ENCODE measurements around the gene TRIM44.

Gene TRIM44

DNA sequence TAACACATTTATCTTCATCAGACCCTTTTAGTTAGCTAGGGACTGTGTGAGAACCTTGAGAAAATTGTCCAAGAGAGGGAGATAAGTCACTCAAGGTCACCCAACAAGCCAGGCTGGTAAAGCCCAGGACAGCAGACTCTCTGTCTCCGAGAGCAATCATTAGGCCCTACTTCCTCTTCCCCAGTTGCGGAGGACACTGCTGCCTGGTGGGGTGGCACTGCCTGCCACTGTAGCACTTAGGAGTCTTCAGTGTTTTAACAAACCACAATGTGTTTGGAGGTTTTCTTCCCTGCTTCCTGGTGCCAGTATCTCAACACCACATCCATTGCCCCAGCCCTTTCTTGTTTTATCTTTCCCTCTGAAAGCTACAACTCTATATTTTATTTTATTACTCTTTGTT lies 149.2 kb downstream of the TRIM44 start:
- WGBS, 2 donors (ENCODE audit: extremely low coverage in 2 of 2, insufficient read length in 2 of 2, insufficient replicate concordance in 1 of 2), result no CpG with 5 or more reads among the region's 2 CpGs
- no peak overlapping the region for H2BK12ac ChIP-seq (ENCODE audit: low read length)
- no peak overlapping the region for H3K4me2 ChIP-seq (ENCODE audit: insufficient read depth, low read length, poor library complexity, severe bottlenecking)
- H2AFZ ChIP-seq (ENCODE audit: low read length), result no peak overlapping the region
- H3K79me1 ChIP-seq (ENCODE audit: low read depth, low read length), result no peaks in the 10 kb centered on the region
- H3K27me3 ChIP-seq (ENCODE audit: control insufficient read depth in 3 of 3, insufficient read depth in 3 of 3, low read depth in 1 of 3, low read length in 3 of 3), result no peaks in the 10 kb centered on the region
- no peak overlapping the region for H3K9ac ChIP-seq (ENCODE audit: low read depth, low read length, poor library complexity)
- no peak overlapping the region for H4K91ac ChIP-seq (ENCODE audit: low read depth, low read length, poor library complexity)
- no peak overlapping the region for H2BK15ac ChIP-seq (ENCODE audit: low read length)
- no peak overlapping the region for H3K27ac ChIP-seq (replicated peaks; ENCODE audit: low read length)
- no peak overlapping the region for H2BK5ac ChIP-seq (ENCODE audit: low read length)
- H3K4me1 ChIP-seq (ENCODE audit: control insufficient read depth in 2 of 2, insufficient read depth in 1 of 2, low read depth in 1 of 2, low read length in 2 of 2), result peaks cover 0 to 4% of the 10 kb centered on the region in 2 donors
- no peak overlapping the region for H3K18ac ChIP-seq (ENCODE audit: low read length)
- no peak overlapping the region for H2AK5ac ChIP-seq (ENCODE audit: low read depth, low read length)
- no peak overlapping the region for H3K4ac ChIP-seq (ENCODE audit: low read length)
- H3K23ac ChIP-seq (ENCODE audit: low read depth, low read length, poor library complexity), result no peak overlapping the region
- H4K8ac ChIP-seq (ENCODE audit: low read depth, low read length), result no peak overlapping the region
- H3K9me3 ChIP-seq (replicated peaks in 1 of 2; ENCODE audit: control insufficient read depth in 2 of 2, insufficient read depth in 1 of 2, low read depth in 1 of 2, low read length in 2 of 2), result no peaks in the 10 kb centered on the region
- no peak overlapping the region for H3K14ac ChIP-seq (ENCODE audit: low read length)
- no peak overlapping the region for H3K4me3 ChIP-seq (ENCODE audit: low read length in 2 of 2)
- no peak for DNase-seq (ENCODE audit: low spot score)
- H2BK120ac ChIP-seq (ENCODE audit: low read depth, low read length), result no peak overlapping the region
- peaks cover 0 to 38% of the 10 kb centered on the region in 2 donors for H3K36me3 ChIP-seq (replicated peaks in 1 of 2; ENCODE audit: control insufficient read depth in 2 of 2, insufficient read depth in 2 of 2, low read length in 2 of 2)

DNA sequence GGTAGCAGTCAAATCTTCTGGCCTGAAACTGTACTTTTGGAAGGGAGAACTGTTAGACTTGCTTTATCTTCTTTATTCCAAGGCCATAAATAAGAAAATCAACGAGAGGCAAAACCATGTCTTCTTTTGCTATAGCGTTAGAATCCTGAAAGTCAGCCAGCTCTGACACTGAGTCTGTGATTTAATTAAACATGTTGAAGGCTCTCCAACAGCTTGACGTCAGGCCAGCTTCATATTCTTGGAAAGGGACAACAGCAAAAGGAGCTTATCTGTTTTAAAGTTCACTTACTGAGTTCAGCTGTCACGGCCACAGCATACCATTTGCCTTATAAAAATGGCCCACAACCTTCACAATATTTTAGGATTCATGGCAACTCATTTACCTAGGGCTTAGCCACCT lies 150.3 kb downstream of the TRIM44 start:
- H2AFZ ChIP-seq (ENCODE audit: low read length), result no peak overlapping the region
- no peak overlapping the region for H3K4ac ChIP-seq (ENCODE audit: low read length)
- H3K4me1 ChIP-seq (ENCODE audit: control insufficient read depth in 2 of 2, insufficient read depth in 1 of 2, low read depth in 1 of 2, low read length in 2 of 2), result peaks cover 0 to 4% of the 10 kb centered on the region in 2 donors
- no peak overlapping the region for H3K4me3 ChIP-seq (ENCODE audit: low read length in 2 of 2)
- no peak overlapping the region for H4K91ac ChIP-seq (ENCODE audit: low read depth, low read length, poor library complexity)
- no peak overlapping the region for H3K23ac ChIP-seq (ENCODE audit: low read depth, low read length, poor library complexity)
- no peak overlapping the region for H2BK12ac ChIP-seq (ENCODE audit: low read length)
- H2BK5ac ChIP-seq (ENCODE audit: low read length), result no peak overlapping the region
- no peak overlapping the region for H3K9ac ChIP-seq (ENCODE audit: low read depth, low read length, poor library complexity)
- no peak overlapping the region for H3K14ac ChIP-seq (ENCODE audit: low read length)
- H2BK120ac ChIP-seq (ENCODE audit: low read depth, low read length), result no peak overlapping the region
- no peak overlapping the region for H3K4me2 ChIP-seq (ENCODE audit: insufficient read depth, low read length, poor library complexity, severe bottlenecking)
- peaks cover 0 to 29% of the 10 kb centered on the region in 2 donors for H3K36me3 ChIP-seq (replicated peaks in 1 of 2; ENCODE audit: control insufficient read depth in 2 of 2, insufficient read depth in 2 of 2, low read length in 2 of 2)
- H3K9me3 ChIP-seq (replicated peaks in 1 of 2; ENCODE audit: control insufficient read depth in 2 of 2, insufficient read depth in 1 of 2, low read depth in 1 of 2, low read length in 2 of 2), result peaks cover 0 to 2% of the 10 kb centered on the region in 2 donors
- no peak overlapping the region for H3K18ac ChIP-seq (ENCODE audit: low read length)
- H3K79me1 ChIP-seq (ENCODE audit: low read depth, low read length), result no peaks in the 10 kb centered on the region
- DNase-seq (ENCODE audit: low spot score), result no peak
- H3K27ac ChIP-seq (replicated peaks; ENCODE audit: low read length), result no peak overlapping the region
- no CpG with 5 or more reads among the region's 4 CpGs for WGBS, 2 donors (ENCODE audit: extremely low coverage in 2 of 2, insufficient read length in 2 of 2, insufficient replicate concordance in 1 of 2)
- no peak overlapping the region for H2BK15ac ChIP-seq (ENCODE audit: low read length)
- H4K8ac ChIP-seq (ENCODE audit: low read depth, low read length), result no peak overlapping the region
- H2AK5ac ChIP-seq (ENCODE audit: low read depth, low read length), result no peak overlapping the region
- no peaks in the 10 kb centered on the region for H3K27me3 ChIP-seq (ENCODE audit: control insufficient read depth in 3 of 3, insufficient read depth in 3 of 3, low read depth in 1 of 3, low read length in 3 of 3)

GRCh38 chr11:35814081-35814695 lies 151.6 kb downstream of the TRIM44 start:
- Histone ChIP-seq H3K79me1 (ENCODE audit: low read depth, low read length) (no peaks in the 10 kb centered on the region), H3K14ac (ENCODE audit: low read length) (no peak overlapping the region), H3K23ac (ENCODE audit: low read depth, low read length, poor library complexity) (no peak overlapping the region), H3K4me2 (ENCODE audit: insufficient read depth, low read length, poor library complexity, severe bottlenecking) (no peak overlapping the region), H2BK5ac (ENCODE audit: low read length) (no peak overlapping the region), H4K91ac (ENCODE audit: low read depth, low read length, poor library complexity) (no peak overlapping the region), H3K4ac (ENCODE audit: low read length) (no peak overlapping the region), H2AFZ (ENCODE audit: low read length) (no peak overlapping the region), H2BK120ac (ENCODE audit: low read depth, low read length) (no peak overlapping the region), H3K27ac (replicated peaks; ENCODE audit: low read length) (no peak overlapping the region), H3K4me3 (ENCODE audit: low read length in 2 of 2) (no peak overlapping the region), H3K9ac (ENCODE audit: low read depth, low read length, poor library complexity) (no peak overlapping the region), H3K36me3 (replicated peaks in 1 of 2; ENCODE audit: control insufficient read depth in 2 of 2, insufficient read depth in 2 of 2, low read length in 2 of 2) (peaks cover 0 to 18% of the 10 kb centered on the region in 2 donors), H2BK12ac (ENCODE audit: low read length) (no peak overlapping the region), H3K18ac (ENCODE audit: low read length) (no peak overlapping the region), H3K4me1 (ENCODE audit: control insufficient read depth in 2 of 2, insufficient read depth in 1 of 2, low read depth in 1 of 2, low read length in 2 of 2) (peaks cover 0 to 4% of the 10 kb centered on the region in 2 donors), H4K8ac (ENCODE audit: low read depth, low read length) (no peak overlapping the region), H2BK15ac (ENCODE audit: low read length) (no peak overlapping the region), H3K27me3 (ENCODE audit: control insufficient read depth in 3 of 3, insufficient read depth in 3 of 3, low read depth in 1 of 3, low read length in 3 of 3) (no peaks in the 10 kb centered on the region), H3K9me3 (replicated peaks in 1 of 2; ENCODE audit: control insufficient read depth in 2 of 2, insufficient read depth in 1 of 2, low read depth in 1 of 2, low read length in 2 of 2) (peaks cover 0 to 2% of the 10 kb centered on the region in 2 donors), H2AK5ac (ENCODE audit: low read depth, low read length) (no peak overlapping the region)
- no CpG with 5 or more reads among the region's 7 CpGs for WGBS, 2 donors (ENCODE audit: extremely low coverage in 2 of 2, insufficient read length in 2 of 2, insufficient replicate concordance in 1 of 2)
- DNase-seq (ENCODE audit: low spot score), result no peak

DNA sequence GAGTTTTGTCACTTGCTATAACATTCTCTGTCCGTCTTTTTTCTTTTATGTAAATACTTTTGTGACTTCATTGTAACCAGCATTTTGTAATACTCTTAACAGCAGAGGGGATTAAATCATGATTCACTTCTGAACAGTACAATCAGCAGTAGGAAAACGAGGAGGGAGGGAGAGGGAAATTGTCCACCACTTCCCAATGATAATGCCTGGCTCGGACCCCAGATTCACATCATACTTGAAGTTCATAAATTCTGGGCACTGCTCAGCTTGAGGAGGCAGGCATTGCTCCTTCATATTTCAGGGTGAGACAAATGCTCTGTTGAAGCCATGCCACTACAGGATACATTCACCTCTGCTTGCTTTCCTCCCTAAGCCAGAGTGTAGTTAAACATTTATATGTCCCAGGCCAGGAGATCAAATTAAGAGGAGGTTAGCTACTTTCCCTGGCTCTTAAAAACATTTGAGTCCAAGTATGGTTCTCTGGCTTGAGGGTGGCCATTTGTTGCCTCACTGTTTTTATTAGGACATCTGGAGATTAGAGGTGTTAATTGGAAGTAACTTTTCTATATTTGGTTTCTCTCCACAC lies 152.2 kb downstream of the TRIM44 start:
- no CpG with 5 or more reads among the region's 3 CpGs for WGBS, 2 donors (ENCODE audit: extremely low coverage in 2 of 2, insufficient read length in 2 of 2, insufficient replicate concordance in 1 of 2)
- Histone ChIP-seq H3K4me3 (ENCODE audit: low read length in 2 of 2) (no peak overlapping the region), H3K9me3 (replicated peaks in 1 of 2; ENCODE audit: control insufficient read depth in 2 of 2, insufficient read depth in 1 of 2, low read depth in 1 of 2, low read length in 2 of 2) (peaks cover 0 to 2% of the 10 kb centered on the region in 2 donors), H2AK5ac (ENCODE audit: low read depth, low read length) (no peak overlapping the region), H3K18ac (ENCODE audit: low read length) (no peak overlapping the region), H2BK15ac (ENCODE audit: low read length) (no peak overlapping the region), H3K27ac (replicated peaks; ENCODE audit: low read length) (no peak overlapping the region), H3K79me1 (ENCODE audit: low read depth, low read length) (no peaks in the 10 kb centered on the region), H3K9ac (ENCODE audit: low read depth, low read length, poor library complexity) (no peak overlapping the region), H4K8ac (ENCODE audit: low read depth, low read length) (no peak overlapping the region), H3K27me3 (ENCODE audit: control insufficient read depth in 3 of 3, insufficient read depth in 3 of 3, low read depth in 1 of 3, low read length in 3 of 3) (no peaks in the 10 kb centered on the region), H3K23ac (ENCODE audit: low read depth, low read length, poor library complexity) (no peak overlapping the region), H4K91ac (ENCODE audit: low read depth, low read length, poor library complexity) (no peak overlapping the region), H3K4me1 (ENCODE audit: control insufficient read depth in 2 of 2, insufficient read depth in 1 of 2, low read depth in 1 of 2, low read length in 2 of 2) (peaks cover 0 to 4% of the 10 kb centered on the region in 2 donors), H2BK120ac (ENCODE audit: low read depth, low read length) (no peak overlapping the region), H2AFZ (ENCODE audit: low read length) (no peak overlapping the region), H2BK12ac (ENCODE audit: low read length) (no peak overlapping the region), H3K36me3 (replicated peaks in 1 of 2; ENCODE audit: control insufficient read depth in 2 of 2, insufficient read depth in 2 of 2, low read length in 2 of 2) (peaks cover 0 to 12% of the 10 kb centered on the region in 2 donors), H2BK5ac (ENCODE audit: low read length) (no peak overlapping the region), H3K4me2 (ENCODE audit: insufficient read depth, low read length, poor library complexity, severe bottlenecking) (no peak overlapping the region), H3K14ac (ENCODE audit: low read length) (no peak overlapping the region), H3K4ac (ENCODE audit: low read length) (no peak overlapping the region)
- no peak for DNase-seq (ENCODE audit: low spot score)
